NB4 (cell line): Measurements from ENCODE around the gene HYDIN.

Source experiments
- CTCF ChIP-seq: IDR thresholded peaks from one replicate; pipeline ENCODE4 v1.5.1; 2012; ENCODE audit warnings: low read depth, low read length
- MAX ChIP-seq: IDR thresholded peaks from 2 replicates; pipeline ENCODE4 v1.6.1; 2011; ENCODE audit warnings: low read depth, low read length
- MYC ChIP-seq: IDR thresholded peaks from 2 replicates; pipeline ENCODE4 v1.6.1; 2011; ENCODE audit warnings: low read depth, low read length
- POLR2A ChIP-seq: IDR thresholded peaks from 2 replicates; pipeline ENCODE4 v1.6.1; 2011; ENCODE audit warnings: mild to moderate bottlenecking; ENCODE audit not compliant: insufficient read length; ENCODE audit errors: extremely low read depth

- no peak for TF ChIP-seq POLR2A
- no peak for TF ChIP-seq MAX
- TF ChIP-seq CTCF, result no peak
- no peak for TF ChIP-seq MYC
Measured at GRCh38 chr16:71242036-71242435, 11.5 kb upstream of the HYDIN start.
